Astrocyte of the hippocampus (primary cell): ENCODE data around the gene SLC7A1.
"Not testable (repeated sequence)": the region's sequence is repeated elsewhere in the genome, so short reads cannot be mapped to it uniquely, and the experiment has no call there.

Source experiments
- DNase-seq: peaks from one replicate; pipeline ENCODE4 v3.0.0; 2011; ENCODE audit warnings: low read depth, low spot score

The SLC7A1 gene

GRCh38 chr13:29595380-29596063 lies at the start of gene SLC7A1:
Gene SLC7A1, minus strand, starts transcription at chr13:29595688. Its CDS starts 59,500 bp downstream, at chr13:29536188.
- peak; percentile 96 for DNase-seq

GRCh38 chr13:29640665-29641064 lies 45.2 kb upstream of the SLC7A1 start:
- DNase-seq, result no peak

GRCh38 chr13:29636831-29637230 lies 41.3 kb upstream of the SLC7A1 start:
- DNase-seq, result not testable (repeated sequence)

GRCh38 chr13:29624997-29625396 lies 29.5 kb upstream of the SLC7A1 start:
- DNase-seq, result no peak

- DNase-seq, result no peak
These were observed 26.4 kb upstream of the SLC7A1 start for GRCh38 chr13:29621841-29622240.

- DNase-seq, result peak; percentile 12
These were observed 25.7 kb upstream of the SLC7A1 start for GRCh38 chr13:29621051-29621800.

- DNase-seq, result peak; percentile 30
These were observed 24.5 kb upstream of the SLC7A1 start for GRCh38 chr13:29619995-29620394.

- no peak for DNase-seq
These were observed 17.6 kb upstream of the SLC7A1 start for GRCh38 chr13:29613101-29613500.

GRCh38 chr13:29607465-29607864 lies 12.0 kb upstream of the SLC7A1 start:
- DNase-seq, result no peak

GRCh38 chr13:29605860-29606526 lies 10.5 kb upstream of the SLC7A1 start:
- DNase-seq, result no peak

- DNase-seq, result no peak
These were observed 2.8 kb upstream of the SLC7A1 start for GRCh38 chr13:29598321-29598720.

- DNase-seq, result no peak
These were observed 2.2 kb upstream of the SLC7A1 start for GRCh38 chr13:29597706-29598105.

GRCh38 chr13:29597246-29597645 lies 1.8 kb upstream of the SLC7A1 start:
- DNase-seq, result no peak

GRCh38 chr13:29596064-29596418 lies 553 bp upstream of the SLC7A1 start:
- DNase-seq, result no peak

- DNase-seq, result peak; percentile 80
These were observed 643 bp downstream of the SLC7A1 start for GRCh38 chr13:29594710-29595379.

GRCh38 chr13:29594303-29594709 lies 1.2 kb downstream of the SLC7A1 start:
- peak; percentile 77 for DNase-seq

- no peak for DNase-seq
These were observed 1.7 kb downstream of the SLC7A1 start for GRCh38 chr13:29593605-29594297.

GRCh38 chr13:29591310-29591709 lies 4.2 kb downstream of the SLC7A1 start:
- no peak for DNase-seq

GRCh38 chr13:29589967-29590366 lies 5.5 kb downstream of the SLC7A1 start:
- no peak for DNase-seq

GRCh38 chr13:29589234-29589633 lies 6.3 kb downstream of the SLC7A1 start:
- peak; percentile 77 for DNase-seq

GRCh38 chr13:29587645-29588044 lies 7.8 kb downstream of the SLC7A1 start:
- DNase-seq, result no peak
